ENCODE data around the gene RAB28.

DNA sequence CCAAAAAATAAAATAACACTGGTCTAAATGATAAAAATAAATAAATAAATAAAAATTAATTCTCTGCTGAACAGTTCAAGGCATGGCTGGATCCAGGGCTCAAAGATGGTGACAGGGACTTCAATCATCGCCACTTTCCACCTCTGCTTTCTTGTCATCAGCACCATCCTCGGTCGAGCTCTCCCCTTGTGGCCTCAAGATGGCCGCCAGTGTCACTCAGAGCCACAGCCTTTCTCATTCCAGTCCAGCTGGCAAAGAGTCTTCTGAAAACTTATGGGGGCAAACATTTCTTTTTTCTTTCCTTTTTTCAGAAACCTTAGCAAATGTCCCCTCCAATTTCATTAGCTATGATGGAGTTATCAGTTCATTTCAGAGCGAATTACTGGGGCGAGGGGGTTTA is 119.5 kb downstream of the RAB28 start:
- no peak for TF ChIP-seq EZH2phosphoT487 (IDR thresholded peaks at IDR 0.05; ENCODE audit: borderline replicate concordance)
- TF ChIP-seq, protein P1, sequence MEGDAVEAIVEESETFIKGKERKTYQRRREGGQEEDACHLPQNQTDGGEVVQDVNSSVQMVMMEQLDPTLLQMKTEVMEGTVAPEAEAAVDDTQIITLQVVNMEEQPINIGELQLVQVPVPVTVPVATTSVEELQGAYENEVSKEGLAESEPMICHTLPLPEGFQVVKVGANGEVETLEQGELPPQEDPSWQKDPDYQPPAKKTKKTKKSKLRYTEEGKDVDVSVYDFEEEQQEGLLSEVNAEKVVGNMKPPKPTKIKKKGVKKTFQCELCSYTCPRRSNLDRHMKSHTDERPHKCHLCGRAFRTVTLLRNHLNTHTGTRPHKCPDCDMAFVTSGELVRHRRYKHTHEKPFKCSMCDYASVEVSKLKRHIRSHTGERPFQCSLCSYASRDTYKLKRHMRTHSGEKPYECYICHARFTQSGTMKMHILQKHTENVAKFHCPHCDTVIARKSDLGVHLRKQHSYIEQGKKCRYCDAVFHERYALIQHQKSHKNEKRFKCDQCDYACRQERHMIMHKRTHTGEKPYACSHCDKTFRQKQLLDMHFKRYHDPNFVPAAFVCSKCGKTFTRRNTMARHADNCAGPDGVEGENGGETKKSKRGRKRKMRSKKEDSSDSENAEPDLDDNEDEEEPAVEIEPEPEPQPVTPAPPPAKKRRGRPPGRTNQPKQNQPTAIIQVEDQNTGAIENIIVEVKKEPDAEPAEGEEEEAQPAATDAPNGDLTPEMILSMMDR (conservative IDR thresholded peaks at IDR 0.05; ENCODE audit: low read length), result no peak

Measured in Loucy (cell line).